Gastroesophageal sphincter (tissue), 3 donors: ENCODE results near the gene KLHL17.

ENCODE experiments used
- POLR2A ChIP-seq, 2 donors: fragments of 450-650 bp; IDR thresholded peaks; one replicate each; pipeline ENCODE4 v1.6.1; 2017; ENCODE audit warnings: antibody characterized with exemption in 2 of 2, mild to moderate bottlenecking in 2 of 2, moderate library complexity in 1 of 2
- TF ChIP-seq, protein P1 (sequence below), 4 experiments: fragments of 200-600 bp in 2 of 4; fragments of 450-650 bp in 2 of 4; sonication (generic) in 1 of 4; IDR thresholded peaks; one replicate each; pipeline ENCODE4 v1.5.1; 2017 to 2019; ENCODE audit warnings: antibody characterized with exemption in 4 of 4, mild to moderate bottlenecking in 2 of 4, moderate library complexity in 2 of 4

DNA sequence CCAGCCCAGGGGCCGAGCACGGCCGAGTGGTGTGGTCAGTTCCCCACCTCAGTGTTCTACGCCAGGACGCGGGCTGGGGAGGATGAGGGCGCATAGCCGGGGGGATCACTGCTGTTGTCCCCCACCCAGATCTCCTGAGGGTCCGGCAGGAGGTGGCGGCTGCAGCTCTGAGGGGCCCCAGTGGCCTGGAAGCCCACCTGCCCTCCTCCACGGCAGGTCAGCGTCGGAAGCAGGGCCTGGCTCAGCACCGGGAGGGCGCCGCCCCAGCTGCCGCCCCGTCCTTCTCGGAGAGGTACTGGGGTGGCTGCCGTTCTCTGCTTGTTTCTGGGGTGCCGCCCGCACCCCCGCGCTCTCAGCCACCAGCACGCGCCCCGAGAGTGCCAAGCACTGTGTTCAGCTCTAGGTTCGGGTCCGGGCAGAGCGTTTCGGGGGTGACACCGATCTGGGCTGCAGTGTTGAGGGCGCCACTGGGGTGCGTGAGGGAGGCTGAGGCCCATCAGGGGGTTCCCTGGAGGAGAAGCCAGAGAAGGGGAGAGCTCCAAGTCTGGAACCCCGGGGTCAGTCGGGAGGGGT, 19.3 kb upstream of the KLHL17 start:
- TF ChIP-seq, protein P1, sequence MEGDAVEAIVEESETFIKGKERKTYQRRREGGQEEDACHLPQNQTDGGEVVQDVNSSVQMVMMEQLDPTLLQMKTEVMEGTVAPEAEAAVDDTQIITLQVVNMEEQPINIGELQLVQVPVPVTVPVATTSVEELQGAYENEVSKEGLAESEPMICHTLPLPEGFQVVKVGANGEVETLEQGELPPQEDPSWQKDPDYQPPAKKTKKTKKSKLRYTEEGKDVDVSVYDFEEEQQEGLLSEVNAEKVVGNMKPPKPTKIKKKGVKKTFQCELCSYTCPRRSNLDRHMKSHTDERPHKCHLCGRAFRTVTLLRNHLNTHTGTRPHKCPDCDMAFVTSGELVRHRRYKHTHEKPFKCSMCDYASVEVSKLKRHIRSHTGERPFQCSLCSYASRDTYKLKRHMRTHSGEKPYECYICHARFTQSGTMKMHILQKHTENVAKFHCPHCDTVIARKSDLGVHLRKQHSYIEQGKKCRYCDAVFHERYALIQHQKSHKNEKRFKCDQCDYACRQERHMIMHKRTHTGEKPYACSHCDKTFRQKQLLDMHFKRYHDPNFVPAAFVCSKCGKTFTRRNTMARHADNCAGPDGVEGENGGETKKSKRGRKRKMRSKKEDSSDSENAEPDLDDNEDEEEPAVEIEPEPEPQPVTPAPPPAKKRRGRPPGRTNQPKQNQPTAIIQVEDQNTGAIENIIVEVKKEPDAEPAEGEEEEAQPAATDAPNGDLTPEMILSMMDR (IDR thresholded peaks at IDR 0.05), result no peak
- no peak for TF ChIP-seq POLR2A (IDR thresholded peaks at IDR 0.05)
